Endothelial cell of umbilical vein (primary cell): ENCODE results near the gene ACTL10. TPM values are rescaled to one million over a fixed set of nuclear protein-coding genes. Genes with fewer than 3 reads are reported as not detected.

ENCODE experiments used
- BruUV-seq: library from RNA; stranded (reverse); fragments of 400-500 nt; replicated peaks from 2 replicates; lab custom pipeline; 2021; lab: Mats Ljungman, UMichigan
- CTCF ChIA-PET: fragments of 300-600, 350-600 bp; sonication (Branson Sonifier 250); formaldehyde crosslinking; loops from one replicate; lab custom pipeline; 2021; ENCODE audit warnings: antibody characterized with exemption, inconsistent platforms; lab: Charles Lee
- POLR2A ChIA-PET: fragments of 300-600, 350-600 bp; sonication (Branson Sonifier 250); formaldehyde crosslinking; loops from one replicate; lab custom pipeline; 2021; ENCODE audit warnings: antibody characterized with exemption, inconsistent platforms; lab: Charles Lee
- DNase-seq: peaks from one replicate; pipeline ENCODE4 v3.0.0-alpha.2; 2011; ENCODE audit warnings: low read depth, low spot score
- FAIRE-seq: peaks from 2 replicates; lab custom pipeline; 2011; peaks lifted over from hg19 to GRCh38; lab: Jason Lieb, UNC
- H2AFZ ChIP-seq: 2 replicates; pipeline ENCODE4 v1.6.0; 2012; ENCODE audit warnings: low read depth, low read length, control low read depth, inconsistent platforms
- H3K27ac ChIP-seq: 2 replicates; pipeline ENCODE4 v1.5.1; 2011; ENCODE audit warnings: low read depth, mild to moderate bottlenecking, control low read depth, low read length, moderate library complexity; ENCODE audit not compliant: insufficient read depth
- H3K27me3 ChIP-seq, 2 experiments: 2 replicates each; pipeline versions ENCODE4 v1.6.0 to v1.6.1; 2011; ENCODE audit warnings: low read length in 2 of 2, mixed read lengths in 1 of 2; ENCODE audit not compliant: control insufficient read depth in 2 of 2, insufficient read depth in 2 of 2
- H3K36me3 ChIP-seq, 2 experiments: 2 replicates in 1 of 2; 3 replicates in 1 of 2; pipeline ENCODE4 v1.5.1; 2011; ENCODE audit warnings: low read length in 2 of 2, mild to moderate bottlenecking in 1 of 2, moderate library complexity in 1 of 2; ENCODE audit not compliant: control insufficient read depth in 2 of 2, insufficient read depth in 2 of 2; ENCODE audit errors: extremely low read depth in 1 of 2
- H3K4me1 ChIP-seq: 3 replicates; pipeline ENCODE4 v1.5.1; 2011; ENCODE audit warnings: mild to moderate bottlenecking, low read length; ENCODE audit not compliant: control insufficient read depth, insufficient read depth; ENCODE audit errors: extremely low read depth
- H3K4me2 ChIP-seq: 2 replicates; pipeline ENCODE4 v1.6.1; 2011; ENCODE audit warnings: low read length, control low read depth, mixed read lengths; ENCODE audit not compliant: insufficient read depth
- H3K4me3 ChIP-seq, 3 experiments: fragments of 200-600 bp in 1 of 3; sonication (generic), shearing (Covaris generic) in 1 of 3; replicated peaks in 1 of 3; 2 replicates each; pipeline ENCODE4 v1.5.1; 2011 to 2016; ENCODE audit warnings: control low read depth in 3 of 3, low read length in 3 of 3, mild to moderate bottlenecking in 2 of 3, inconsistent platforms in 1 of 3, low read depth in 1 of 3, moderate library complexity in 1 of 3; ENCODE audit not compliant: insufficient read depth in 1 of 3
- H3K79me2 ChIP-seq: 2 replicates; pipeline ENCODE4 v1.6.0; 2012; ENCODE audit warnings: low read length, inconsistent platforms; ENCODE audit not compliant: control insufficient read depth, insufficient read depth
- H3K9ac ChIP-seq: replicated peaks from 2 replicates; pipeline ENCODE3; 2011; ENCODE audit warnings: low read length, control low read depth; ENCODE audit not compliant: insufficient read depth; ENCODE audit errors: extremely low read depth
- H3K9me1 ChIP-seq: replicated peaks from 3 replicates; pipeline ENCODE4 v1.6.0; 2011; ENCODE audit warnings: mild to moderate bottlenecking, low read length; ENCODE audit not compliant: control insufficient read depth, insufficient read depth; ENCODE audit errors: extremely low read depth
- H3K9me3 ChIP-seq: replicated peaks from 2 replicates; pipeline ENCODE4 v1.5.1; 2012; ENCODE audit warnings: low read length, inconsistent platforms; ENCODE audit not compliant: control insufficient read depth, insufficient read depth
- H4K20me1 ChIP-seq: replicated peaks from 2 replicates; pipeline ENCODE3; 2011; ENCODE audit warnings: mild to moderate bottlenecking, low read length; ENCODE audit not compliant: control insufficient read depth, insufficient read depth; ENCODE audit errors: extremely low read depth
- CTCF ChIP-seq, 2 donors: IDR thresholded peaks; 1 replicate in 1 of 2; 2 replicates in 1 of 2; pipeline ENCODE4 v1.5.1; 2011; ENCODE audit warnings: low read length in 2 of 2, mild to moderate bottlenecking in 2 of 2, moderate library complexity in 2 of 2, control low read depth in 1 of 2, inconsistent platforms in 1 of 2, low read depth in 1 of 2; ENCODE audit not compliant: insufficient read depth in 1 of 2; ENCODE audit errors: extremely low read depth in 1 of 2
- GATA2 ChIP-seq: IDR thresholded peaks from 2 replicates; pipeline ENCODE4 v1.7.0; 2011; ENCODE audit warnings: low read depth, mild to moderate bottlenecking, moderate library complexity, mixed read lengths, low read length; ENCODE audit not compliant: insufficient read length, insufficient read depth
- JUN ChIP-seq: IDR thresholded peaks from 2 replicates; pipeline ENCODE4 v1.6.1; 2011; ENCODE audit warnings: borderline replicate concordance, low read depth; ENCODE audit not compliant: insufficient read length, insufficient read depth
- MAX ChIP-seq: IDR thresholded peaks from 2 replicates; pipeline ENCODE4 v1.6.1; 2011; ENCODE audit not compliant: insufficient read depth, insufficient read length
- MYC ChIP-seq: IDR thresholded peaks from one replicate; pipeline ENCODE4 v1.6.1; 2011; ENCODE audit warnings: mild to moderate bottlenecking, low read depth, low read length
- POLR2A ChIP-seq: IDR thresholded peaks from 2 replicates; pipeline ENCODE4 v1.6.1; 2012; ENCODE audit warnings: low read depth, mild to moderate bottlenecking, control low read depth, low read length
- POLR2AphosphoS5 ChIP-seq: IDR thresholded peaks from 2 replicates; pipeline ENCODE4 v1.6.1; 2012; ENCODE audit warnings: low read depth, mild to moderate bottlenecking, control low read depth, low read length, moderate library complexity; ENCODE audit not compliant: insufficient read depth
- dilution Hi-C: fragments of 300-500 bp; cut with MboI; formaldehyde crosslinking; loops from one replicate; pipeline ENCODE4 v1.15.0; 2019; ENCODE audit warnings: low sequenced_read_pairs; ENCODE audit not compliant: extremely low pct_ligation_motif_present
- intact Hi-C: fragments of 100-400 bp; cut with micrococcal nuclease; formaldehyde crosslinking; loops from one replicate; pipeline ENCODE4 v1.10.0; 2022
- polyA plus RNA-seq, 4 experiments: library from polyadenylated mRNA; depleted of rRNA in 3 of 4; stranded (reverse) in 3 of 4; unstranded in 1 of 4; fragments of >200 nt; gene quantifications; 2 replicates each; pipeline versions ENCODE4 v1.2.1 to v1.2.3, GENCODE V29; 2011 to 2012; ENCODE audit warnings: missing spikeins in 1 of 4
- total RNA-seq: library from RNA; stranded (reverse); gene quantifications from 2 replicates; pipeline ENCODE4 v1.2.3, GENCODE V29; 2021

ACTL10 gene
- total and polyA plus RNA-seq, 2 donors (not counting 3 experiments of a cell fraction or from before 2014, with no cell fraction given): 0.92 to 1.4 TPM

GRCh38 chr20:33702861-33703260, 36.1 kb downstream of the ACTL10 start:
- DNase-seq (no peak), FAIRE-seq (no peak)
- POLR2A ChIA-PET: no interaction called here
- H3K36me3 ChIP-seq: no peaks in the 10 kb centered on the region
- dilution Hi-C loops (no loop called here), intact Hi-C loops (no loop called here)
- H3K27ac ChIP-seq: no peak overlapping the region
- no peaks in the 10 kb centered on the region for H3K9me1 ChIP-seq
- no peaks in the 10 kb centered on the region for H4K20me1 ChIP-seq
- H3K9me3 ChIP-seq: no peaks in the 10 kb centered on the region
- no peak overlapping the region for H3K4me2 ChIP-seq
- no peaks in the 10 kb centered on the region for H3K79me2 ChIP-seq
- no peaks in the 10 kb centered on the region for H3K4me1 ChIP-seq
- H3K9ac ChIP-seq: no peak overlapping the region
- no peak overlapping the region for H3K4me3 ChIP-seq
- no peaks in the 10 kb centered on the region for H3K27me3 ChIP-seq
- no peak overlapping the region for H2AFZ ChIP-seq
- no TSS peak for BruUV-seq
- TF ChIP-seq GATA2 (no peak), CTCF (IDR thresholded peaks at IDR 0.05; ENCODE audit: extremely low read depth in 1 of 2, insufficient read depth in 1 of 2, low read depth in 1 of 2, low read length in 2 of 2) (no peak), POLR2A (no peak), MYC (no peak), POLR2AphosphoS5 (no peak), MAX (no peak), JUN (no peak)
- CTCF ChIA-PET: no interaction called here
